A673 (cell line): ENCODE results near the gene UGT1A8. TPM values are rescaled to one million over a fixed set of nuclear protein-coding genes. Genes with fewer than 3 reads are reported as not detected.

ENCODE experiments used
- BruUV-seq: library from RNA; stranded (reverse); fragments of 400-500 nt; replicated peaks from 2 replicates; lab custom pipeline; 2021; lab: Mats Ljungman, UMichigan
- CTCF ChIA-PET: fragments of 300-600 bp; sonication (Branson Sonifier 250); formaldehyde crosslinking; loops from one replicate; lab custom pipeline; 2022; ENCODE audit warnings: antibody characterized with exemption; lab: Charles Lee
- POLR2A ChIA-PET: fragments of 300-600 bp; sonication (Branson Sonifier 250); formaldehyde crosslinking; loops from one replicate; lab custom pipeline; 2022; ENCODE audit warnings: antibody characterized with exemption; ENCODE audit not compliant: low non-redundant PET; lab: Charles Lee
- DNase-seq: peaks from one replicate; pipeline ENCODE4 v3.0.0-alpha.2; 2015; ENCODE audit warnings: low spot score
- H3K27ac ChIP-seq: fragments of 200-600 bp; sonication (generic); 2 replicates; pipeline ENCODE4 v1.5.1; 2016; ENCODE audit warnings: mixed run types, low read depth, mild to moderate bottlenecking, mixed read lengths, antibody characterized with exemption, low read length; ENCODE audit not compliant: poor library complexity, severe bottlenecking
- H3K27me3 ChIP-seq: fragments of 200-600 bp; sonication (generic); replicated peaks from 2 replicates; pipeline ENCODE4 v1.6.1; 2017; ENCODE audit warnings: mixed run types, low read depth, mild to moderate bottlenecking, mixed read lengths, antibody characterized with exemption, low read length; ENCODE audit not compliant: insufficient read depth, poor library complexity
- H3K36me3 ChIP-seq: fragments of 200-600 bp; sonication (generic); 2 replicates; pipeline ENCODE4 v1.6.1; 2016; ENCODE audit warnings: mixed run types, mild to moderate bottlenecking, mixed read lengths, antibody characterized with exemption, low read length; ENCODE audit not compliant: insufficient read depth, poor library complexity, severe bottlenecking
- H3K4me1 ChIP-seq: fragments of 200-600 bp; sonication (generic); 2 replicates; pipeline ENCODE4 v1.6.1; 2017; ENCODE audit warnings: mixed run types, mild to moderate bottlenecking, mixed read lengths, antibody characterized with exemption, low read length; ENCODE audit not compliant: insufficient read depth, poor library complexity, severe bottlenecking
- H3K4me3 ChIP-seq: fragments of 200-600 bp; sonication (generic); 2 replicates; pipeline ENCODE4 v1.5.1; 2016; ENCODE audit warnings: low read depth, mixed run types, mild to moderate bottlenecking, mixed read lengths, low read length; ENCODE audit not compliant: poor library complexity, severe bottlenecking
- H3K9me3 ChIP-seq: fragments of 200-600 bp; sonication (generic); 2 replicates; pipeline ENCODE4 v1.6.1; 2016; ENCODE audit warnings: mixed run types, low read depth, mild to moderate bottlenecking, mixed read lengths, antibody characterized with exemption, low read length; ENCODE audit not compliant: poor library complexity, severe bottlenecking
- CTCF ChIP-seq: fragments of 300-800, 200-600 bp; sonication (generic); conservative IDR thresholded peaks from 2 replicates; pipeline ENCODE4 v1.5.1; 2017; ENCODE audit warnings: low read depth, mild to moderate bottlenecking, antibody characterized with exemption, low read length, moderate library complexity, mixed read lengths
- EZH2 ChIP-seq: fragments of 200-600 bp; sonication (generic); IDR thresholded peaks from 2 replicates; pipeline ENCODE4 v1.6.1; 2017; ENCODE audit warnings: borderline replicate concordance, low read depth, mild to moderate bottlenecking, mixed read lengths, antibody characterized with exemption, low read length; ENCODE audit not compliant: poor library complexity, severe bottlenecking
- intact Hi-C: fragments of 100-400 bp; cut with micrococcal nuclease; formaldehyde crosslinking; loops from one replicate; pipeline ENCODE4 v1.10.0; 2022; ENCODE audit not compliant: unreplicated experiment
- total RNA-seq: library from RNA; stranded (reverse); gene quantifications from 2 replicates; pipeline ENCODE4 v1.2.3, GENCODE V29; 2021

Gene UGT1A8
- total RNA-seq, 1 experiment from 2014 or later = not detected

GRCh38 chr2:233764264-233764663, 146.8 kb downstream of the UGT1A8 start:
- DNase-seq = peak; percentile 21
- ChIA-PET POLR2A (no interaction called here), CTCF (no interaction called here)
- Histone ChIP-seq H3K36me3 (no peaks in the 10 kb centered on the region), H3K9me3 (no peaks in the 10 kb centered on the region), H3K27me3 (no peaks in the 10 kb centered on the region), H3K4me1 (no peaks in the 10 kb centered on the region), H3K4me3 (no peak overlapping the region), H3K27ac (no peak overlapping the region)
- TF ChIP-seq EZH2 = no peak
- TF ChIP-seq CTCF = no peak
- intact Hi-C loops = no loop called here
- BruUV-seq = no TSS peak

- no peak overlapping the region for H3K4me3 ChIP-seq
- DNase-seq = no peak
- intact Hi-C loops = no loop called here
- no peaks in the 10 kb centered on the region for H3K36me3 ChIP-seq
- no peaks in the 10 kb centered on the region for H3K9me3 ChIP-seq
- ChIA-PET POLR2A (no interaction called here), CTCF (no interaction called here)
- TF ChIP-seq EZH2 (no peak), CTCF (no peak)
- BruUV-seq = no TSS peak
- no peaks in the 10 kb centered on the region for H3K27me3 ChIP-seq
- H3K4me1 ChIP-seq = no peaks in the 10 kb centered on the region
- H3K27ac ChIP-seq = no peak overlapping the region
Measured at GRCh38 chr2:233764761-233765160, 147.3 kb downstream of the UGT1A8 start.

- CTCF ChIA-PET = no interaction called here
- no peak for DNase-seq
- Histone ChIP-seq H3K36me3 (no peaks in the 10 kb centered on the region), H3K27me3 (no peaks in the 10 kb centered on the region), H3K27ac (no peak overlapping the region), H3K9me3 (no peaks in the 10 kb centered on the region), H3K4me1 (no peaks in the 10 kb centered on the region), H3K4me3 (no peak overlapping the region)
- no TSS peak for BruUV-seq
- TF ChIP-seq CTCF (no peak), EZH2 (no peak)
- POLR2A ChIA-PET = no interaction called here
- intact Hi-C loops = no loop called here
Measured at GRCh38 chr2:233766416-233766815, 149.0 kb downstream of the UGT1A8 start.
